Measurements from ENCODE around the gene SH3D19.

DNA sequence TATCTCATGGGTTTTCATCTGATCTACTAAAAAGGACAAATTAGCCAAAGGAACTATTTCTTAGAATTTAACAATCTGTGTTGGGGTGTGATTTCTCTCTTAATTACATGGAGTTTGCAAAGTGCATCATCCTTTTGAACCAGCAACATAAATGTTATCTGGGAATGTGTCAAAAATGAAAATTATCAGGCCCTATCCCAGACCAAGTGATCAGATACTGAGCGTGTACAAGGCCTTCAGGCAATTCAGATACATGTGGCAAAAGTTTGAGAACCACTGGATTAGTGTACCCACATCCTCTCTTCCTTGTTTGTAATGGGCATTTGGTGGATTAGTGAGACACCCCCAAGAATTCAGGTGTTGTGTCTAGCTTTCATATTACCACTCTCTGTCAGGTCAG, 3.8 kb downstream of the SH3D19 start:
- TF ChIP-seq, protein P1, sequence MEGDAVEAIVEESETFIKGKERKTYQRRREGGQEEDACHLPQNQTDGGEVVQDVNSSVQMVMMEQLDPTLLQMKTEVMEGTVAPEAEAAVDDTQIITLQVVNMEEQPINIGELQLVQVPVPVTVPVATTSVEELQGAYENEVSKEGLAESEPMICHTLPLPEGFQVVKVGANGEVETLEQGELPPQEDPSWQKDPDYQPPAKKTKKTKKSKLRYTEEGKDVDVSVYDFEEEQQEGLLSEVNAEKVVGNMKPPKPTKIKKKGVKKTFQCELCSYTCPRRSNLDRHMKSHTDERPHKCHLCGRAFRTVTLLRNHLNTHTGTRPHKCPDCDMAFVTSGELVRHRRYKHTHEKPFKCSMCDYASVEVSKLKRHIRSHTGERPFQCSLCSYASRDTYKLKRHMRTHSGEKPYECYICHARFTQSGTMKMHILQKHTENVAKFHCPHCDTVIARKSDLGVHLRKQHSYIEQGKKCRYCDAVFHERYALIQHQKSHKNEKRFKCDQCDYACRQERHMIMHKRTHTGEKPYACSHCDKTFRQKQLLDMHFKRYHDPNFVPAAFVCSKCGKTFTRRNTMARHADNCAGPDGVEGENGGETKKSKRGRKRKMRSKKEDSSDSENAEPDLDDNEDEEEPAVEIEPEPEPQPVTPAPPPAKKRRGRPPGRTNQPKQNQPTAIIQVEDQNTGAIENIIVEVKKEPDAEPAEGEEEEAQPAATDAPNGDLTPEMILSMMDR (IDR thresholded peaks at IDR 0.05 in 4 of 5, conservative IDR thresholded peaks at IDR 0.05 in 1 of 5) = no peak
- no peak for TF ChIP-seq POLR2A (IDR thresholded peaks at IDR 0.05)
